Adipocyte (in vitro differentiated cells): ENCODE measurements around the gene RBFA.

Experiments used
- DNase-seq: peaks from one replicate; pipeline ENCODE4 v3.0.0-alpha.2; 2015; ENCODE audit warnings: low read depth
- H3K27me3 ChIP-seq: replicated peaks from 2 replicates; pipeline ENCODE4 v1.7.0; 2013; ENCODE audit warnings: mild to moderate bottlenecking, low read length, moderate library complexity; ENCODE audit not compliant: control insufficient read depth, insufficient read depth
- H3K36me3 ChIP-seq: 2 replicates; pipeline ENCODE4 v1.7.0; 2013; ENCODE audit warnings: low read length, mild to moderate bottlenecking, moderate library complexity; ENCODE audit not compliant: control insufficient read depth, insufficient read depth, severe bottlenecking
- H3K4me1 ChIP-seq: 2 replicates; pipeline ENCODE4 v1.7.0; 2013; ENCODE audit warnings: mild to moderate bottlenecking, low read length, moderate library complexity; ENCODE audit not compliant: control insufficient read depth, insufficient read depth
- H3K4me3 ChIP-seq: 2 replicates; pipeline ENCODE4 v1.7.0; 2013; ENCODE audit warnings: mild to moderate bottlenecking, low read length, moderate library complexity
- H3K9ac ChIP-seq: 2 replicates; pipeline ENCODE4 v1.7.0; 2013; ENCODE audit warnings: mild to moderate bottlenecking, low read length, moderate library complexity
- H3K9me3 ChIP-seq: 2 replicates; pipeline ENCODE4 v1.7.0; 2013; ENCODE audit warnings: mild to moderate bottlenecking, low read length, moderate library complexity; ENCODE audit not compliant: control insufficient read depth

The RBFA gene

DNA sequence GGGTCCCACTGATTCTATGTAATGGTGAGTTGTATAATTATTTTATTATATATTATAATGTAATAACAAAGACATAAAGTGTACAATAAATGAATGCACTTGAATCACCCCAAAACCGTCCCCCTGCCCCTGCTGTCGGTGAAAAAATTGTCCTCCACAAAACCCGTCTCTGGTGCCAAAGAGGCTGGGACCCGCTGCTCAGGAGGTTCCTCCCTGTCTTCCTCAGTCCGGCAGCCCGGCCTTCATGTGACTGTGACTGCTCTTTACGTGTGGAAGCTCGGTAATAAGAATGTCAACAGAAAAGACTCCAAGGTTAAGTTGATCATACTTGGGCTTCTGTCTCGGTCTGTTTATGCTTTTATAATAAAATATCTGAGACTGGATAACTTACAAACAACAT is 42.1 kb downstream of the RBFA start:
- H3K9me3 ChIP-seq = no peaks in the 10 kb centered on the region
- no peaks in the 10 kb centered on the region for H3K36me3 ChIP-seq
- no peaks in the 10 kb centered on the region for H3K4me1 ChIP-seq
- no peak overlapping the region for H3K9ac ChIP-seq
- DNase-seq = no peak
- H3K27me3 ChIP-seq = no peaks in the 10 kb centered on the region
- H3K4me3 ChIP-seq = no peak overlapping the region

DNA sequence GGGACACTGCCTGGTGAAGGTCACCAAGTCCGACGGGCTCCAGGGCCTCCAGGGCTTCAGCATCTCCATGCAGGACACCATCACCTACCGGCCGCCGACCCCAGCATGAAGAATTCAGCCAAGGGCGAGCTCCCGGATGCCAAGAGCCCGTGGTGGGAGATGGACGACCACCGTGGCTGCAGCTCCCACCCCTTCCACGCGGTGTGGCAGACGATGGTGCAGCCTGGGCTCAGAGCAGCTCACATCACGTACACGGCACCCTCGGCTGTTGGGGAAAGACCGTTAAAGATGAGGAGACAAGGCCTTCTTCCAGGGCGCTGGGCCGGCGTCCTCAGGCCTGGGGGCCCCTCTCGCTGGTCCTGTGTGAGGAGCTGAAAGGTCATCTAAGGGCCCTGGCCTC is 43.6 kb downstream of the RBFA start:
- Histone ChIP-seq H3K9ac (no peak overlapping the region), H3K4me3 (no peak overlapping the region), H3K4me1 (no peaks in the 10 kb centered on the region), H3K36me3 (no peaks in the 10 kb centered on the region), H3K9me3 (peaks cover 4% of the 10 kb centered on the region), H3K27me3 (no peaks in the 10 kb centered on the region)
- DNase-seq = no peak
